ENCODE measurements around the gene CPED1.

DNA sequence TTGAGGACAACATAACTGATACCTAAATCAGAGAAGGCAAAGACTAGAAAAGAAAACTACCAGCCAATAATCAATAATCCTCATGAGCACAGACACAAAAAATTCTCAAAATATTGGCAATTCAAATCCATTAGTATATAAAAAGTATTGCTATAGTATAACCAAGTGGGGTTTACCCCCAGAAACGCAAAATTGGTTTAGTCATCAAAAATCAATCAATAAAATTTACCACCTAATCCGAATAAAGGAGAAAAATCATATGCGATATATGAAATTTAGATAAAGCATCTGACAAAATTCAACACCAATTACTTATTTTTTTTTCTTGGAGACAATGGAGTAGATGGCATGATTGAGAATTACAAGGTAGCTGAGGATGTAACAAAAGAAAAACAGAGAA is 49.2 kb upstream of the CPED1 start:
- TF ChIP-seq, protein P1, sequence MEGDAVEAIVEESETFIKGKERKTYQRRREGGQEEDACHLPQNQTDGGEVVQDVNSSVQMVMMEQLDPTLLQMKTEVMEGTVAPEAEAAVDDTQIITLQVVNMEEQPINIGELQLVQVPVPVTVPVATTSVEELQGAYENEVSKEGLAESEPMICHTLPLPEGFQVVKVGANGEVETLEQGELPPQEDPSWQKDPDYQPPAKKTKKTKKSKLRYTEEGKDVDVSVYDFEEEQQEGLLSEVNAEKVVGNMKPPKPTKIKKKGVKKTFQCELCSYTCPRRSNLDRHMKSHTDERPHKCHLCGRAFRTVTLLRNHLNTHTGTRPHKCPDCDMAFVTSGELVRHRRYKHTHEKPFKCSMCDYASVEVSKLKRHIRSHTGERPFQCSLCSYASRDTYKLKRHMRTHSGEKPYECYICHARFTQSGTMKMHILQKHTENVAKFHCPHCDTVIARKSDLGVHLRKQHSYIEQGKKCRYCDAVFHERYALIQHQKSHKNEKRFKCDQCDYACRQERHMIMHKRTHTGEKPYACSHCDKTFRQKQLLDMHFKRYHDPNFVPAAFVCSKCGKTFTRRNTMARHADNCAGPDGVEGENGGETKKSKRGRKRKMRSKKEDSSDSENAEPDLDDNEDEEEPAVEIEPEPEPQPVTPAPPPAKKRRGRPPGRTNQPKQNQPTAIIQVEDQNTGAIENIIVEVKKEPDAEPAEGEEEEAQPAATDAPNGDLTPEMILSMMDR (IDR thresholded peaks at IDR 0.05), result no peak
- no peak for TF ChIP-seq EZH2 (IDR thresholded peaks at IDR 0.05)
- no peak for TF ChIP-seq EZH2phosphoT487 (IDR thresholded peaks at IDR 0.05)
